Measurements from ENCODE around the gene ENTHD1. TPM values are rescaled to one million over a fixed set of nuclear protein-coding genes. Genes with fewer than 3 reads are reported as not detected.
A peak's percentile ranks its signal among the peaks of the same experiment; 100 is the strongest.

Gene ENTHD1
- total RNA-seq, 1 donor from 2014 or later, result not detected

GRCh38 chr22:39717099-39717498 lies 176.5 kb downstream of the ENTHD1 start:
- DNase-seq (ENCODE audit: low spot score), result peak; percentile 16

GRCh38 chr22:39716534-39716933 lies 177.0 kb downstream of the ENTHD1 start:
- DNase-seq (ENCODE audit: low spot score), result no peak

- DNase-seq (ENCODE audit: low spot score), result peak; percentile 71
These were observed 177.6 kb downstream of the ENTHD1 start for GRCh38 chr22:39715778-39716495.

GRCh38 chr22:39714321-39714720 lies 179.2 kb downstream of the ENTHD1 start:
- no peak for DNase-seq (ENCODE audit: low spot score)

- DNase-seq (ENCODE audit: low spot score), result no peak
These were observed 179.7 kb downstream of the ENTHD1 start for GRCh38 chr22:39713799-39714290.

- no peak for DNase-seq (ENCODE audit: low spot score)
These were observed 180.6 kb downstream of the ENTHD1 start for GRCh38 chr22:39712751-39713525.

- DNase-seq (ENCODE audit: low spot score), result no peak
These were observed 181.5 kb downstream of the ENTHD1 start for GRCh38 chr22:39712081-39712480.

- no peak for DNase-seq (ENCODE audit: low spot score)
These were observed 183.0 kb downstream of the ENTHD1 start for GRCh38 chr22:39710380-39711150.

- no peak for DNase-seq (ENCODE audit: low spot score)
These were observed 185.7 kb downstream of the ENTHD1 start for GRCh38 chr22:39707816-39708215.

- no peak for DNase-seq (ENCODE audit: low spot score)
These were observed 186.2 kb downstream of the ENTHD1 start for GRCh38 chr22:39707351-39707750.

- no peak for DNase-seq (ENCODE audit: low spot score)
These were observed 187.0 kb downstream of the ENTHD1 start for GRCh38 chr22:39706376-39707140.

- DNase-seq (ENCODE audit: low spot score), result no peak
These were observed 188.2 kb downstream of the ENTHD1 start for GRCh38 chr22:39705386-39705785.

GRCh38 chr22:39703928-39704639 lies 189.5 kb downstream of the ENTHD1 start:
- DNase-seq (ENCODE audit: low spot score), result no peak

- DNase-seq (ENCODE audit: low spot score), result no peak
These were observed 190.5 kb downstream of the ENTHD1 start for GRCh38 chr22:39703091-39703490.

GRCh38 chr22:39700565-39700964 lies 193.0 kb downstream of the ENTHD1 start:
- DNase-seq (ENCODE audit: low spot score), result no peak

- no peak for DNase-seq (ENCODE audit: low spot score)
These were observed 193.8 kb downstream of the ENTHD1 start for GRCh38 chr22:39699631-39700360.

- no peak for DNase-seq (ENCODE audit: low spot score)
These were observed 195.7 kb downstream of the ENTHD1 start for GRCh38 chr22:39697790-39698430.

- no peak for DNase-seq (ENCODE audit: low spot score)
These were observed 199.5 kb downstream of the ENTHD1 start for GRCh38 chr22:39693943-39694500.

Data from mesenteric fat pad (tissue), 1 donor.